Mucosa of rectum (tissue), 2 donors: ENCODE results near the gene LARGE2.

Experiments
- H3K27ac ChIP-seq, 2 donors: one replicate each; pipeline ENCODE4 v1.7.0; 2013; ENCODE audit warnings: inconsistent platforms in 2 of 2, low read depth in 2 of 2, low read length in 2 of 2
- H3K27me3 ChIP-seq, 2 donors: one replicate each; pipeline ENCODE4 v1.7.0; 2013; ENCODE audit warnings: low read length in 2 of 2; ENCODE audit not compliant: control insufficient read depth in 2 of 2, insufficient read depth in 2 of 2
- H3K36me3 ChIP-seq, 2 donors: one replicate each; pipeline ENCODE4 v1.7.0; 2013; ENCODE audit warnings: low read length in 2 of 2; ENCODE audit not compliant: control insufficient read depth in 2 of 2, insufficient read depth in 2 of 2
- H3K4me1 ChIP-seq, 2 donors: one replicate each; pipeline ENCODE4 v1.7.0; 2013; ENCODE audit warnings: low read length in 2 of 2, mild to moderate bottlenecking in 1 of 2; ENCODE audit not compliant: control insufficient read depth in 2 of 2, insufficient read depth in 2 of 2
- H3K4me3 ChIP-seq, 2 donors: one replicate each; pipeline ENCODE4 v1.7.0; 2013; ENCODE audit warnings: low read length in 2 of 2
- H3K9ac ChIP-seq, 2 donors: one replicate each; pipeline ENCODE4 v1.7.0; 2013; ENCODE audit warnings: low read length in 2 of 2, low read depth in 1 of 2, mild to moderate bottlenecking in 1 of 2
- H3K9me3 ChIP-seq, 2 donors: one replicate each; pipeline ENCODE4 v1.7.0; 2013; ENCODE audit warnings: low read length in 2 of 2; ENCODE audit not compliant: control insufficient read depth in 2 of 2
- donor health status: healthy.
- donor health status: Normal muscosa, but diverticular disease.

LARGE2 gene

GRCh38 chr11:45924036-45924915 is 1.8 kb downstream of the LARGE2 start:
- no peak overlapping the region for H3K27ac ChIP-seq
- peaks cover 5 to 6% of the 10 kb centered on the region in 2 donors for H3K27me3 ChIP-seq
- H3K4me3 ChIP-seq = no peak overlapping the region
- no peaks in the 10 kb centered on the region for H3K36me3 ChIP-seq
- H3K4me1 ChIP-seq = peaks cover 6 to 11% of the 10 kb centered on the region in 2 donors
- no peaks in the 10 kb centered on the region for H3K9me3 ChIP-seq
- no peak overlapping the region for H3K9ac ChIP-seq

GRCh38 chr11:45924927-45925326 is 2.5 kb downstream of the LARGE2 start:
- peaks cover 5 to 6% of the 10 kb centered on the region in 2 donors for H3K27me3 ChIP-seq
- H3K27ac ChIP-seq = no peak overlapping the region
- peaks cover 6 to 11% of the 10 kb centered on the region in 2 donors for H3K4me1 ChIP-seq
- no peak overlapping the region for H3K9ac ChIP-seq
- no peaks in the 10 kb centered on the region for H3K9me3 ChIP-seq
- no peaks in the 10 kb centered on the region for H3K36me3 ChIP-seq
- no peak overlapping the region for H3K4me3 ChIP-seq

GRCh38 chr11:45925550-45925949 is 3.1 kb downstream of the LARGE2 start:
- Histone ChIP-seq H3K36me3 (no peaks in the 10 kb centered on the region), H3K4me3 (no peak overlapping the region), H3K9me3 (no peaks in the 10 kb centered on the region), H3K9ac (no peak overlapping the region), H3K27ac (no peak overlapping the region), H3K27me3 (peaks cover 5 to 6% of the 10 kb centered on the region in 2 donors), H3K4me1 (peaks cover 12 to 15% of the 10 kb centered on the region in 2 donors)

- Histone ChIP-seq H3K27me3 (peaks cover 5 to 6% of the 10 kb centered on the region in 2 donors), H3K4me3 (no peak overlapping the region), H3K27ac (no peak overlapping the region), H3K36me3 (no peaks in the 10 kb centered on the region), H3K4me1 (peaks cover 15% of the 10 kb centered on the region in 2 donors), H3K9me3 (no peaks in the 10 kb centered on the region), H3K9ac (no peak overlapping the region)
Observed at GRCh38 chr11:45926001-45926401, 3.5 kb downstream of the LARGE2 start.

- Histone ChIP-seq H3K27ac (no peak overlapping the region), H3K27me3 (peaks cover 5 to 6% of the 10 kb centered on the region in 2 donors), H3K4me1 (peaks cover 10 to 16% of the 10 kb centered on the region in 2 donors), H3K4me3 (no peak overlapping the region), H3K9me3 (no peaks in the 10 kb centered on the region), H3K36me3 (peaks cover 0 to 2% of the 10 kb centered on the region in 2 donors), H3K9ac (no peak overlapping the region)
Observed at GRCh38 chr11:45926536-45927331, 4.3 kb downstream of the LARGE2 start.

- H3K27ac ChIP-seq = no peak overlapping the region
- H3K4me3 ChIP-seq = no peak overlapping the region
- peaks cover 7 to 10% of the 10 kb centered on the region in 2 donors for H3K4me1 ChIP-seq
- H3K27me3 ChIP-seq = peaks cover 5 to 6% of the 10 kb centered on the region in 2 donors
- H3K36me3 ChIP-seq = peaks cover 2 to 7% of the 10 kb centered on the region in 2 donors
- no peaks in the 10 kb centered on the region for H3K9me3 ChIP-seq
- no peak overlapping the region for H3K9ac ChIP-seq
Observed at GRCh38 chr11:45927332-45927683, 4.9 kb downstream of the LARGE2 start.

- Histone ChIP-seq H3K9ac (no peak overlapping the region), H3K27ac (no peak overlapping the region), H3K36me3 (peaks cover 3 to 7% of the 10 kb centered on the region in 2 donors), H3K27me3 (peaks cover 5 to 6% of the 10 kb centered on the region in 2 donors), H3K4me1 (peaks cover 3 to 10% of the 10 kb centered on the region in 2 donors), H3K4me3 (no peak overlapping the region), H3K9me3 (no peaks in the 10 kb centered on the region)
Observed at GRCh38 chr11:45927684-45928413, 5.4 kb downstream of the LARGE2 start.

- Histone ChIP-seq H3K27me3 (no peaks in the 10 kb centered on the region), H3K9me3 (no peaks in the 10 kb centered on the region), H3K4me3 (no peak overlapping the region), H3K27ac (no peak overlapping the region), H3K9ac (no peak overlapping the region), H3K36me3 (peaks cover 5 to 7% of the 10 kb centered on the region in 2 donors), H3K4me1 (peaks cover 3 to 10% of the 10 kb centered on the region in 2 donors)
Observed at GRCh38 chr11:45928535-45929215, 6.2 kb downstream of the LARGE2 start.

- peaks cover 3 to 10% of the 10 kb centered on the region in 2 donors for H3K4me1 ChIP-seq
- no peak overlapping the region for H3K4me3 ChIP-seq
- H3K9me3 ChIP-seq = no peaks in the 10 kb centered on the region
- no peaks in the 10 kb centered on the region for H3K27me3 ChIP-seq
- H3K27ac ChIP-seq = peak overlapping the region in 1 of 2 donors; percentile 43
- H3K36me3 ChIP-seq = peaks cover 11 to 14% of the 10 kb centered on the region in 2 donors
- H3K9ac ChIP-seq = no peak overlapping the region
Observed at GRCh38 chr11:45929486-45930030, 7.1 kb downstream of the LARGE2 start.
